Activated CD4-positive, alpha-beta T cell treated with anti-CD3 and anti-CD28 coated beads, Interleukin-2, amount 50 U/mL, for 48 hours (primary cell): ENCODE measurements around the gene HIP1.
A peak's percentile ranks its signal among the peaks of the same experiment; 100 is the strongest.
"Not testable (repeated sequence)": the region's sequence is repeated elsewhere in the genome, so short reads cannot be mapped to it uniquely, and the experiment has no call there.

Experiments used
- DNase-seq, 2 experiments: peaks; one replicate each; pipeline ENCODE4 v3.0.0-alpha.2; 2020

The HIP1 gene

DNA sequence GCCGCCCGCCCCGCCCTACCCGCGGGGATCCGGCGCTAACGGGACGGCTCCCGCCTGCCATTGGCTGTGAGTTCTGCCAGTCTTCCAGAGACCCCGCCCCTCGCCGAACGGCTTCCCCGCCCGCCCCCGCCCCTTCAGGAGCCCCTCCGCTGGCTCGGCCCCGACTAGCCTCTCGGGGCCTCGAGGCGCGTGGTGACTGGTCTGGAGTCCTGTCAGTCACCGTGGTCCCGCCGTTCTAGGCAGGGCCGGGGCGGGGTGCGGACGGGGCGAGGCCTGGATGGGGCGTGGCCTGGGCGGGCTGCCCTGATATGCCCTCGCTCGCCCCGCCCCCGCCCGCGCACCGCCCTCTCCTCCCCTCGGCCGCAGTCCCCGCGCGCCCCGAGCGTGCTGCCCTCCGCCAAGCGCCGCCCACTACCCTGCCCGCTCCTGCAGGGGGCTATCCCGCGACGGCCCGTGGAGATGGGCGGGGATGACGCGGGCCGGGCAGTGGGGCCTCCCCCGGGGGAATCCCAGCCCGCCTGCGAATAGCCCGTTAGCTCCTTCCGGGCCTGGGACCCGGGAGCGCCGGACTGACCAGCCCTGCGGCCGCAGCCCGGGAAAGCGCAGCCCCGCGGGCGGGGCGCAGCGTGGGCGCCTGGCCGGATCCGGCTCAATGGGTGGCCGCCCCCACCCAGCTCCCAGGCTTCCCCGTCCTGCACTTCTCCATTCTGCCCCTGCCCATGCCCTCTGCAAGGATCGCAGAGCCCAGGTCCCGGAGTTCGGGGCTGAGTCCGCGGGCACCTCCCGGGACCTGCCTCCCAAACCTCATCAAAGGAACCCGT is 444 bp upstream of the HIP1 start:
- peak; percentile 100 for DNase-seq

DNA sequence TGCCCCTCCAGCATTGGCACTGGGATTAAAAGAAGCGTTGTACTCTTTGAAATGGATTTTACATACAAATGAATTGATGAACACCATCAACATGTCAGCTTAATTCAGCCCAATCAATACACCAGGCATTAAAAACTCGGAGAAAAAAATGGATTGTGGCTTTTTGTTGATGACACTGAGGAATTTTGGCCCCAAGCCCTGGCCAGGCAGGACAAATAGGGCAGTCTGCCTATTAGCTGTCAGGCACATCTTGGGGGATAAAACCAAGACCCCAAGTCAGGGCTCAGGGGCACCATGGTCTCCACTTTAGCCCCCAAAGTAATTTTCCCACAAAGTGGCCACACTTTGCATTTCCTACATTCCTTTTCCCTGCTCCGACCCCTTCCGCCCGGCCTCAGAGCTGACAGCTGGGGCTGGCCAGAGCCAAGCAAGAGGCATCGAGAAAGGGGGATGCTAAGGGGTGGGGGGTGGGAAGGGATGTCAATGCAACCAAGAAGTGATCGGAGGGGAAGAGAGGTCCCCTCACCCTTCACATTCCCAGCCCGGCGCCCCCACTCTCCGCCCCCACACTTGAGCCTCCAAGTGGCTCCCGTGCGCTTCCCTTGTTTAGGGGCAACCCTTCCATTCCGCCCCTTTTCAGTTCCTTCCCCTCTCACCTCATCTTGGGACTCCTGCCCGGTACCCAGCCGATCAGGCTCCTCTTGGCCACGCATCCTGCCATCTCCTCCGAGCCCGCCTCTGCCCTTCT is 711 bp downstream of the HIP1 start:
- no peak for DNase-seq

DNA sequence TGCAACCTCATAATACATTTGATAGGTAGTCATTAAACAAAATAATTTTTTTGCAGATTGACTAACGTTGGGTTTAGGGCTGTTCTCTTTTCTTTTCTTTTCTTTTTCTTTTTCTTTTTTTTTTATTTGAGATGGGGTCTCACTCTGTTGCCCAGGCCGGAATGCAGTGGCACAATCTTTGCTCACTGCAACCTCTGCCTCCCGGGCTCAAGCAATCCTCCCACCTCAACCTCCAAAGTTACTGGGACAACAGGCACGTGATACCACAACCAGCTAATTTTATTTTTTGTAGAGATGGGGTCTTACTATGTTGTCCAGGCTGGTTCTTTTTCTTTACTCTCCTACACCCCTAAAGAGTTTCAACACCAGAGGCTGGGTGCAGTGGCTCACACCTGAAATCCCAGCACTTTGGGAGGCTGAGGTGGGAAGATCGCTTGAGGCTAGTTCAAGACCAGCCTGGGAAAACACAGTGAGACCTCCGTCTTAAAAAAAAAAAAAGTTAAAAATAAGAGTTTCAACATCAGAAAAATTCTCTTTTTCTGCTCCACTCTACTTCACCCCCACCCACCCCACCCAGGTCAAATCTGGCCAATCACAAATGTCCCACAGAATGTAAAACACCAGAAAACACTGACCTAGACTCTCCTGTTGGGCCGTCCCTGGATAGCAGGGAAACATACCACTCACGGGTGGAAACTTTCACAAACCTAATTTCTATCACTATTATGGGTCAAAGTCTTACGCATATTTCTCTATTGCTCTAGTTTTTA is 3.0 kb downstream of the HIP1 start:
- no peak for DNase-seq

DNA sequence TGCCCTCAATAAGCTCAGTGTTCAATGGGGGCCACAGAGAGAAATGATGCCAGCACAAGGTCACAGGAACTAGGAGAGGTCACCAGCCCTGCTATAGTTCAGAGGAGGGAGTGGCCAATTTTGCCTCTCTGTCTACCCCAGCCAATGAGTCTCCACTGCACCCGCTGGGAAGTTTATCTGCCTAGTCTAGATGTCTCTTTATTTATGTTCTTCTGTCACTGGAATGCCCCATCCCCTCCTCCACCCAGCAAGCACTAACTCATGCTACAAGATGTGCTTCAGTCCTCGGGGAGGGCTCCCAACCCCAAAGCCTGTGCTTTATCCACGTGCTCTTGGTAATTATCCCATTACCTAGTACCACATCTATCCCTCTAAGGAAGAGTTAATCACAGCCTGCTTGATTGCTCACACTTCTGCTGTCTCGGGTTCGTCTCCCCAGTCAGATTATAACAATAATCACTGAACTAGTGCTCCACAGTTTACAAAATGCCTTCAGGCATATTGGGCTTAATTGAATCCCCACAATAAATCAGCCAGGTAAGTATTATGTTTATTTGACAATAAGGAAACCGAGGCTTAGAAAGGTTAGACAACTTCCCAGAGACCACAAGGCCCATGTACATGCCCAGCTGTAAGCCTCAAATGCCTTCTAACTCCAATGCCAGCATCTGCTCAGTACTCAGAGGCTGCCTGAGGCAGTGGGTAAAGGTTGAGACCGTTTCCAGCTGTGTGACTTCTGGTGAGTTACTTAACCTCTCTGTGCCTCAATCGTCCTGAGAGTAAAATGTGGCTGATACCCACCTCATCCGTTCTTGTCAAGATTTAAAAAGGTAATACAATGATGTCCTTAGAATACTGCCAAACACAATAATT is 3.9 kb downstream of the HIP1 start:
- no peak for DNase-seq

DNA sequence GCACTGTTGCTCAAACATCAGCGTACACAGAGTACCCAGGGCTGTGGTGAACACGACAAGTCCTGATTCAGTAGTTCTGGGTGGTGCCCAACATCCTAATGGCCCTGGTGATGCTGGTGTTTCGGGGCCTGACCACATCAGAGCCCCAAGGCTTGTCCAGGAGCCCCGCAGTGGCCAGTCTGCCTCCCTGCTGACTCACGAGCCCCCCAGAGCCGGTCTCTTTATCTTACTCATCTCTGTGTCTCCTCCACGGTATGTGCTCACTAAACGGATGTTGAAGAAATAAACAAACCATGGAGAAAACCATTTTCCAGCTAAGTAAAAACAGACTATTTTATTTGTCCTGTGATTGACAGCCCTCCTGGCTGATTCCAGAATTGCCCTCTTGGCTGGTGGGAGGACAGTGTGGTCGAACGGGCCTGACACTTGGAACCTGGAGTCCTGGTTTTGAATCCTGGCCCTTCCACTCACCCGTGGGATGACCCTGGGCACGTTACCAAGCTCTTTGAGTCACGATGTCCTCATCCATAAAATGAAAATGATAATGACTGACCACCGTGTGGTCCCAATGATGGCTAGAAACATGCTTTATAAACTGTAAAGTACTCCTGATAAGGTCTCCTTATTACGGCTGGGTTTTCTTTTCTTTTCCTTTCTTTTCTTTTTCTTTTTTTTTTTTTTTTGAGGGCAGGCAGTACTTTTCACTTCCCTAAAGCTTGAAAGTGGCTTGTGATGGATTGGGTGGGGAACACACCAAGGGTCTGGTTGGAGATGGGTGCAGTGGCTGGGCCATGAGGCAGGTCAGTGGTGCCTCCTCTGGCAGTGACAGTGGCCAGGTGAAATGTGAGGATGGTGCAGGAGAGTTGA is 5.7 kb downstream of the HIP1 start:
- DNase-seq = no peak

DNA sequence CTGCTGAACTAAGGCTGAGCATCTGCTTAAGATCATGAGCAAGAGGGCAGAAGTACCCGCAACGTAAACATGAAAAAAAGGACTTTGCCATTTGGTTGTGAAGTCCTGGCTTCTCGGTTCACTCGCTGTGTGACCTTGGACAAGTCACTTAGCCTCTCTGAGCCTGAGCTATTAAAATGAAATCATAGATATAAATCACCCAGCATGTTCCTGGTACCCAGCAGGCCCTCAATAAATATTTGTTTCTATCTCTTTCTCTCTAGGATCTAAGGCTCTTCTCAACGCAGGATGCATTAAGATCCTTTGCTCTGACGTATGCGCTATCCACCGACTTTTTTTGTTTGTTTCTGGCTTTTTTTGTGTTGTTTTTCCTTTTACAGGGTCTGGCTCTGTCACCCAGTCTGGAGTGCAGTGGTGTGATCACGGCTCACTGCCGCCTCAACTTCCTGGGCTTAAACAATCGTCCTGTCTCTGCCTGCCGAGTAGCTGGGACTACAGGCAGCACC is 6.7 kb downstream of the HIP1 start:
- DNase-seq = no peak

DNA sequence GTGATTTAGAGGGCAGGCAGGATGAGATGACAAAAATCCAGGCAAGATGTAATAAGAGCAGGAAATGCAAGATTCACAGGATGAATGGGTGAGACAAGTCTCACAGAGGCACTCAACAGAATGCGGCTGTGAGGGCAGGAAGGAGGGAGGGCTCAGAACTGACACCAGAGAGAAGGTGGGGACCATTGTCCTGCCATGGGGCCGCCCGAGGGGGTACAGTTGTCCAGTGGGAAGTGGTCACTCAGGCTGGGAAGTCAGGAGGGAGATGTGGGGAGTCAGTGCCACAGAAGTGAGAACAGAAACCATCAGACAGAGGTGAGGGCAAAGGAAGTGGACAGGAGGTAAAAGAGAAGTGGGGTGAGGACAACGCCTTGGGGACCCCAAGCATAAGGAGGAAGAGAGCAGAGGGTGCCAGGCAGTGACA is 8.9 kb downstream of the HIP1 start:
- DNase-seq = no peak

DNA sequence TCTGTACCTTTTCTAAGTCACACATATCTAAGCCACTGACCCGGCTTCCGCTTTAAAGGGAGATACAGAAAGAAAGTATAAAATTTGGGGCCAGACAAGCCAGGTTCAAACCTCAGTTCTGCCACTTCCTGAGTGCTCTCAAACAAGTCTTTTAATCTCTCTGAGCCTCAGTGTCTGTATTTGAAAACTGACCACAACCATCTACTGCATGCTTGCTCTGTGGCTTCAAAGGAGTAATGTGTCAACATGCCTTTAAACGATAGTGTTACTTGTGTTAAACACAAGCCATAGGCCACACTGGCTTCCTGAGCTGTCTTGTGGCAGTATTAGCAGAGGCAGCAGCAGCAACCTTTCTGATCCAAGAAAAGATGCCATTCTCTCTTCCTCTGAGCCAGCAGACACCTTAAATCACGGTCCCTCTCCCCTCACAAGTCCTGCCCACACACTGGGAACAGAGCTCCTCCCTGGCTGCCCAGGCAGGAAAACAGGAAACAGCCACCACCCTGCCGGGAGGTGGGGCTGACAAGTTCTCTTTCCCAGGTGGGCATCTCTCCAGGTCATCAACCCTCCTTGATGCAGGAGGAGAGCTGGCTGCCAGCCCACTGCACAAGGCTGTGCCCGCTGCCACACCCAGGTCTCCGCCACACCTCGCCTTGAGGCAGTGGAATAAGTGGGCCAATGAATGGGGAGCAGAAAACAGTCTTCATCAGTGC is 10.7 kb downstream of the HIP1 start:
- DNase-seq = peak in 1 of 2 experiments; percentile 14

DNA sequence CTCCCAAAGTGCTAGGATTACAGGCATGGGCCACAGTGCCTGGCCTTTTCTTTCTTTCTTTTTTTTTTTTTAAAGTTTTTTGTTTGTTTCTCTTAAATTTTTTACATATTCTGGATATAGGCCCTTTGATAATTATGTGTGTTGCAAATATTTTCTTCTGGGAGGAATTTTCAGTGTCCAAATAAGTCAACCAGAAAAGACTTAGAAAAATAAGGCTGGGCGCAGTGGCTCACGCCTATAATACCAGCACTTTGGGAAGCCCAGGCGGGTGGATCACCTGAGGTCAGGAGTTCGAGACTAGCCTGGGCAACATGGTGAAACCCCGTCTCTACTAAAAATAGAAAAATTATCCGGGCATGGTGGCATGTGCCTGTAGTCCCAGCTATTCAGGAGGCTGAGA is 11.4 kb downstream of the HIP1 start:
- not testable (repeated sequence) for DNase-seq

DNA sequence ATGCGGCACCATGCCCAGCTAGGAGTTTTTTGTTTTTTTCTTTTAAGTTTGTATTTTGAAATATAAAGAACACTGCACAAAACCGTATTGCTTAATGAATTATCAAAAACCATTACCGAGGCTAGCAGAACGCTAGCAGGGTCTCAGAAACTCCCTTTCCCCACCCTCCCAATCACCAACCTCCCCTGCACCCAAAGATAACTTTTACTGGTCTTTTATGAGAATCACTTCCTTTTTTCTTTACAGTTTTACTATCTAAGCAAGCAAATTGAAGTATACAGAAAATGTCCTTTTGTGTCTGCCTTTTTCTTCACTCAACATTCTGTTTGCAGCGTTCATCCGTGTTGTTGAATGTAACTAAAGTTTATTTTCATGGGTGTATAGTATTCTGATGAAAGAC is 13.4 kb downstream of the HIP1 start:
- no peak for DNase-seq

DNA sequence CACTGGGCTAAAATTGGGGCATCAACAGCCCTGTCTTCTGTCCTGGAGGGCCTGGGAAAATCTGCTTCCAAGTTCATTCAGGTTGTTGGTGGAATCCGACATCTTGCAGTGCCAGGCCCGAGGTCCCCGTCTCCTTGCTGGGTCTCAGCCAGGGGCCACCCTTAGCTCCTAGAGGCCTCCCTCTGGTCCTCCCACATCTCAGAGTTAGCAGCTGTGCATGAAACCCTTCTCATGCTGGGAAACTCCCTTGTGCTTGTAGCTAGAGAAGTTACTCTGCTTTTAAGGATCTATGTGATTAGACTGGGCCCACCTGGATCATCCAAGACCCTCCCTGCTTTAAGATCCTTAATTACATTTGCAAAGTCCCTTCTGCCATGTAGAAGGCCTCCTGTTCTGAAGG is 15.3 kb downstream of the HIP1 start:
- no peak for DNase-seq

DNA sequence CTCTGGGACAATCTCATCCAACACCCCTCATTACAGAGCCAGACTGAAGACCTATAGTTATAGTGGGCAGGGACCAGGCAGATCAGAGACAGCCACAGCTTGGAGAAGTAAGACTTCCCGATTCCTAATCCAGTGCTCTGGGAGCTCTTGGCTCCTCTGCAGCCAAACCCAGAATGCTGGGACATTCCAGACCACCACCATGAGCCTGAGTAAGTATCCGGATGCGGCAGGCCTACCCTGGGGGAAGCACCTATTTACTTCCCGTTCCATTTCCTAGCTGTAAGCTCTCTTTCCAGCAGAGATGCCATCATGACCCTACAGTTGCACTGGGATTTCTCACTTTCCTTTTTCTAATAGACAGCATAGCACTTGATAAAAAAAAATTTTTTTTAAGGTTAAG is 16.4 kb downstream of the HIP1 start:
- DNase-seq = no peak

DNA sequence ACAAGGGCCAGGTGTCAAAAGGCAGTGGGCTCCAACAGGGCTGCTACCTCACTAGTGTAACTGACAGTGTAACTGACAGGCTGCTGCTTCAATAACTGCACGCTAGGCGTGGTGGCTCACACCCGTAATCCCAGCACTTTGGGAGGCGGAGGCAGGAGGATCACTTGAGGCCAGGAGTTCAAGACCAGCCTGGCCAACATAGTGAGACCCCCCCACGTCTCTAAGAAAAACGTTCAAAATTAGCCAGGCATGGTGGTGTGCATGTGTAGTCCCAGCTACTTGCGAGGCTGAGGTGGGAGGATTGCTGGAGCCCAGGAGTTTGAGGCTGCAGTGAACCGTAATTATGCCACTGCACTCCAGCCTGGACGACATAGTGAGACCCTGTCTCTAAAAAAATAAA is 16.8 kb downstream of the HIP1 start:
- not testable (repeated sequence) for DNase-seq

DNA sequence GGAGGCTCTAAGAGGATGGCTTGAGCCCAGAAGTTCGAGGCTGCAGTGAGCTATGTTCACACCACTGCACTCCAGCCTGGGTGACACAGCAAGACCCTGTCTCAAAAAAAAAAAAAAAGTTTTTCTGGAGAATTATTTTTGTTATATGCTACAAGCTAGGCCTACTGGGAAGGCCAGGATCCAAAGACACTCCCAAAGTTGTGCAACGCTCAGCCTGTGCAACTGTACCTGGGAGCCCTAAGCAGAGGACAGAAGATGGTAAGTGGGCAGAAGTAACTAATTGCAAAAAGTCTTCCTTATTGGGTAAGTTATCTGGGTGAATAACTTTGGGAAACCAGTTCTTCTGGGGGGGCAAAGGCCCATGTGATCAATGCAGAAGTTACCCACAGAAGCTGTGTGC is 17.3 kb downstream of the HIP1 start:
- DNase-seq = no peak

DNA sequence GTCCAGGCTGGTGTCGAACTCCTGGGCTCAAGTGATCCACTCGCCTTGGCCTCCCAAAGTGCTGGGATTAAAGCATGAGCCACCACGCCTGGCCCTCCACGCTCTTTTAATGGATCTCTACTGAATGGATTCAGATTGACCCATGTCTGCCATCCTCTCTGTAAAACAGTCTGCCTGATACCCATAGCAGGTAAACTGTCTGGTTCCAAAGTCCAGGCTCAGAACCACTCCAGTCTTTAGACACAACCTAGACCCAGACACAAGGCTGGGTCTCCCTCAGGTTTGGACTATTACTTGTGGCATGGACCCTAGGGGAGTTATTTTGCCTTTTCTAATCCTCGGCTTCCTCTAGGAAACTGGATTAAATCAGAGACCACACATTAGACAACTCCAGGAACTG is 19.1 kb downstream of the HIP1 start:
- DNase-seq = no peak

DNA sequence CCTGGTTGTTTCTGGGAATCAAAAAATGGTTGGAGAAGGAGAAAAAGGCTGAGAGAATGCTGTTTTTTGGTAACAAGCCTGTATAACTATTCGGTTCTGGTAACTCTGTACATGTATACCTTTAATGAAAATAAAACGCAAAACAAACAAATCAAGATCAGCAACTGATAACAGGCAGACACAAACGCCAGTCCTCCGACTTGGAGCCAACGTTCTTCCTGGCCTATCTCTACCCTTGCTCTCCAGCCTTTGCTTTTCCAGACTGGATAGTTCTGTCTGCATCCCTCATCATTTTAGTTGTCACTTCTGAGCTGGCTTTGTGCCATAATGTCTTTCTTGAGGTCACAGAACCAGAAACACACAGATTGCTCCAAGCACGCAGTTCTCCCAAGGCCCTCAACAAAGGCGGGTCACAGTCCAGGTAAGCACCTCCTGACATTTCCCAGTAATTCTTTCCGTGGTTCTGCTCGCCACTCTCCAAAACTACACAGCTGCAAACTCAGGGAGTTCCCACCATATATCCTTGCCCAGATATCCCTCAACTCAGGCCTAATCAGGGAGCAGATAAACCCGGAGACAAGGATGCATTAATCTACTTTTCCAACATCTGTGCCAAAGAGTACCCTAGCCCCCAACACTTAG is 20.2 kb downstream of the HIP1 start:
- DNase-seq = no peak

DNA sequence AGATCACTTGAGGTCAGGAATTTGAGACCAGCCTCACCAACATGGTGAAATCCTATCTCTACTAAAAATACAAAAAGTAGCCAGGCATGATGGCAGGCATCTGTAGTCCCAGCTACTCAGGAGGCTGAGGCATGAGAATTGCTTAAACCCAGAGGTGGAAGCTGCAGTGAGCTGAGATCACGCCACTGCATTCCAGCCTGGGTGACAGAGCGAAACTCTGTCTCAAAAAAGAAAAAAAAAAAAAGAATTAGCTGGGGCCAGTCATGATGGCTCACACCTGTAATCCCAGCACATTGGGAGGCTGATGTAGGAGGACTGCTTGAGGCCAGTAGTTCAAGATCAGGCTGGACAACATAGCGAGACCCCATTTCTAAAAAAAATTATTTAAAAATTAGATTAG is 21.0 kb downstream of the HIP1 start:
- DNase-seq = not testable (repeated sequence)

DNA sequence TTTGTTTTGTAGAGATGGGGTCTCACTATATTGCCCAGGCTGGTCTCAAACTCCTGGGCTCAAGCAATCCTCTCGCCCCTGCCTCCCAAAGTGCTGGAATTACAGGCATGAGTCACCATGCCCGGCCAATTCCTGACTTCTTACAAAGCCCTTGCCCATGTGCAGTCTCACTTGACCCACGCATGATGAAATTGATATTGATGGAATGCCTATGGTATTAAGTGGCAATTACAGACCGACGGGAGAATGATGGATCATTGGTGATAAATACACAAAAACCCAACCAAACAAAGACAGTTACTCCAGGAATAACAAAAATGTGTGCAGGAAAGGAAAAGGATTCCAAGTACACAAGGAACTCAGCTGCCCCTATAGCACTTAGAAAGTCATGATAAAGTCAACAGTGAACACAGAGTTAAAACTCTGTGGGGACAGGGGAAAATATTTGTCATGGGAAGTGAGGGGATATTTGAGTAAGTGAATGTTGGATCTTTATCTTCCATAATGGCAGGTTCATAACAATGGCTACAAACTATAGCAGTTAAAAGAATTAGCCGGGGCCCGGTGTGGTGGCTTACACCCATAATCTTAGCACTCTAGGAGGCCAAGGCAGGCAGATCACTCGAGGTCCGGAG is 21.6 kb downstream of the HIP1 start:
- DNase-seq = no peak

DNA sequence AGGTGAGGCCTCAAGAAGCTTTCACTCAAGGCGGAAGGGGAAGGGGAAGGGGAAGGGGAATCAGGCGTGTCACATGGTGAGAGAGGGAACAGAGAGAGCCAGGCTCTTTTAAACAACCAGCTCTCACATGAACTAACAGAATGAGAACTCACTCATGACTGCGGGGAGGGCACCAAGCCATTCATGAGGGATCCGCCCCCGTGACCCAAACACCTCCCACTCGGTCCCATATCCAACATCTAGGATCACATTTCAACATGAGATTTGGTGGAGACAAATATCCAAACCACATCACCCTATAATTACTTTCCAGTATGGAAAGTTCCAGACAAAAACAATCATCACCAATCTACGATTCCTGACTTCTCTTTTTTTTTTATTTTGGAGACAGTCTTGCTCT is 22.9 kb downstream of the HIP1 start:
- no peak for DNase-seq
